NCI-H187 treated with DMSO at 0.1 percent for 48 hours (cell line): Measurements from ENCODE around the gene SMO.

ENCODE experiments used
- DNase-seq: peaks from one replicate; lab custom pipeline; 2025; lab: John Stamatoyannopoulos, UW

SMO gene

GRCh38 chr7:129188372-129188891 lies at the start of gene SMO:
TSS of gene SMO (plus strand) at chr7:129188633. CDS start at chr7:129189152, 519 bp downstream.
- DNase-seq = no peak

- no peak for DNase-seq
Measured at GRCh38 chr7:129143724-129144094, 44.7 kb upstream of the SMO start.

GRCh38 chr7:129144095-129144833 lies 44.2 kb upstream of the SMO start, which contains the start of gene TSPAN33:
TSS of gene TSPAN33 (plus strand) at chr7:129144707. CDS start at chr7:129144981, 274 bp downstream.
- DNase-seq = peak; percentile 40

- DNase-seq = no peak
Measured at GRCh38 chr7:129144834-129145668, 43.4 kb upstream of the SMO start.

GRCh38 chr7:129146237-129146979 lies 42.0 kb upstream of the SMO start:
- no peak for DNase-seq

- DNase-seq = no peak
Measured at GRCh38 chr7:129147731-129148130, 40.7 kb upstream of the SMO start.

- DNase-seq = no peak
Measured at GRCh38 chr7:129149511-129149910, 38.9 kb upstream of the SMO start.

- no peak for DNase-seq
Measured at GRCh38 chr7:129150199-129150996, 38.0 kb upstream of the SMO start.

- no peak for DNase-seq
Measured at GRCh38 chr7:129157651-129158050, 30.8 kb upstream of the SMO start.

- no peak for DNase-seq
Measured at GRCh38 chr7:129159539-129159938, 28.9 kb upstream of the SMO start.

- DNase-seq = no peak
Measured at GRCh38 chr7:129160161-129160905, 28.1 kb upstream of the SMO start.

GRCh38 chr7:129161524-129162225 lies 26.8 kb upstream of the SMO start:
- no peak for DNase-seq

GRCh38 chr7:129162732-129163131 lies 25.7 kb upstream of the SMO start:
- no peak for DNase-seq

- no peak for DNase-seq
Measured at GRCh38 chr7:129163875-129164544, 24.4 kb upstream of the SMO start.

- no peak for DNase-seq
Measured at GRCh38 chr7:129166745-129167144, 21.7 kb upstream of the SMO start.

- DNase-seq = no peak
Measured at GRCh38 chr7:129167817-129168216, 20.6 kb upstream of the SMO start.

GRCh38 chr7:129168231-129169021 lies 20.0 kb upstream of the SMO start:
- no peak for DNase-seq

GRCh38 chr7:129169171-129169671 lies 19.2 kb upstream of the SMO start:
- DNase-seq = no peak
